ENCODE data around the gene PPIL3.

DNA sequence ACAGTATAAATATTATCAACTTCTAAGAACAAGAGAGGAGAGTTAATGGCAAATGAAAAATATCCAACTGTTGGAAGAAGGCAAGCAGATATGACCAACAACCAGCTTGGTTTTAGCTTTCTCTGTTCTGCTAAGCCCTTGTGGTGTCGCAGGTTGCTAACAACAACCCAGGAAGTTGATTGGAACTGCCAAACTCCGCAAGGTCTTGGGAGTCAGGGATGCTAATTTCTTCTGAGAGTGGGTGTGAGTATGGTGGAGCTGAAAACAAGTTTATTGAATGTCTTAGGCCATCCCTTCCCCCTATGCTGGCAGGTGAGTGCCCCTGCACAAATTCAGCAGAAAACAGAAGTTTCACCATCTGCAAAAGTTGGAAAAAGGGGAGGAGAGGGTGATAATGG is 59.6 kb downstream of the PPIL3 start:
- no peak for TF ChIP-seq CTCF (IDR thresholded peaks at IDR 0.05)
- TF ChIP-seq POLR2A (IDR thresholded peaks at IDR 0.05) = no peak

Data from vagina (tissue), 2 donors.